GM19099 (cell line): Measurements from ENCODE around the gene CTDP1.

Experiments
- POLR2A ChIP-seq: IDR thresholded peaks from 3 replicates; pipeline ENCODE4 v1.6.1; 2011; ENCODE audit warnings: low read depth; ENCODE audit not compliant: insufficient read length; ENCODE audit errors: extremely low read depth

The CTDP1 gene

GRCh38 chr18:79750980-79751571 is 71.5 kb downstream of the CTDP1 start:
- TF ChIP-seq POLR2A: no peak

GRCh38 chr18:79753391-79753851 is 73.8 kb downstream of the CTDP1 start:
- no peak for TF ChIP-seq POLR2A

DNA sequence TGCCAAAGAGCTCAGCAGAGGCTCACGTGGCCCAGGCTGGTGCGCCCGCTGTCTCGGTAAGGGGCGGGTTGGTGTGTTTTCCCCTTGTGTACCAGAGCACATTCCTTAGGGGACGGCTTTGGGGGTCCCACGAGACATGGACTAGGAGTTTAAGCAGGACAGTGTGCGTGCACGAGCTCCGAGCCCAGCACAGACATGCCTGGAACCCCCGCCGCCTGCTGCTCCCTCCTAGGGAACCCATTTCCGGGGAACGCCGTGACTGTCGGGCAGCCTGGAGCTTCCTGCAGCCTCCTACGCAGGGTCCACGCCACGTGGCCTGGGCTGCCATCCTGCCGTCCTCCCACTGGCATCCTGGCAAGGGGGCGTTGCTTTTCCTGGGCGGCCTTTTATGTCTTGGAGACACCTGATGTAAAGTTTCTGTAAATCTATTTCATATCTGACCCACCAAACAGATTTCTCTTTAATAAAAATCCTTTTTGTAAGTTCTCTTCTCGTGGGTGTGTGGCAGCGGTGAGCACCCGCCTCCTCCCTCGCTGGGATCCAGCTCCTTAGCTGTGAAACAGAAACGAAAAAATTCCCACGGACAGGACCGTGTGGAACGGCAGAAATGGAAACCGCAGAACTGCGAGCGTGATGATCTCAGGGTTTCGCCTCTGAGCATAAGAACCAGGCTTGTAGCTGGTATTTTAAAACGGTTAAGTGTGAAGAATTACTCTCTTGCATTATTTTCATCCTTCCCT is 74.6 kb downstream of the CTDP1 start:
- no peak for TF ChIP-seq POLR2A

DNA sequence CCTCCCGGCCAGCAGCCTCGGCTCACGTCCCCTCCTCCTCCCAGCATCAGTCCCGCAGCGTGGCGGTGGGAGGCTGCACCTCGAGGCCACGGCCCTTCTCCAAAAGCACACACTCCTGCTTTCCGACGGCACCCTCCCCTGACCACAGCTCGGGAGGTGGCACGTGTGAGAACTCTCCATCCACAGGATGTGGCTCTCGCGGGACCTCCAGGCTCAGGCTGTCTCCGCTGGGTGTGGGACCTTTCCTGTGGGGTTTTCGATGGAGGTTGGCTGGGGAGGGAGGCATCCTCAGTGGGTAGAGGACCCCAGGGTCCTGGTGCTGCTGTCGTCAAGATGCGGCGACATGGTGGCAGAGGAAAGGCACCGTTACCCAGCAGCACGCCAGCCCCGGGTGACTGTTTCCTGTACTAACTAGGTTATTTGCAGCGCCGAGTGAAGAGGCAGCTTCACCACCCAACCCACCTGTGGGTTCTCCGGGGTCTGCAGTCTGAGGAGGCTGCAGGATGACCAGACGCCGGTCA is 75.3 kb downstream of the CTDP1 start:
- TF ChIP-seq POLR2A: no peak

- TF ChIP-seq POLR2A: no peak
Measured at GRCh38 chr18:79755496-79756142, 76.0 kb downstream of the CTDP1 start.

GRCh38 chr18:79756143-79756500 is 76.5 kb downstream of the CTDP1 start:
- no peak for TF ChIP-seq POLR2A

GRCh38 chr18:79756826-79757225 is 77.2 kb downstream of the CTDP1 start:
- TF ChIP-seq POLR2A: no peak

GRCh38 chr18:79760348-79760747 is 80.7 kb downstream of the CTDP1 start:
- no peak for TF ChIP-seq POLR2A

GRCh38 chr18:79760881-79761280 is 81.3 kb downstream of the CTDP1 start:
- no peak for TF ChIP-seq POLR2A

DNA sequence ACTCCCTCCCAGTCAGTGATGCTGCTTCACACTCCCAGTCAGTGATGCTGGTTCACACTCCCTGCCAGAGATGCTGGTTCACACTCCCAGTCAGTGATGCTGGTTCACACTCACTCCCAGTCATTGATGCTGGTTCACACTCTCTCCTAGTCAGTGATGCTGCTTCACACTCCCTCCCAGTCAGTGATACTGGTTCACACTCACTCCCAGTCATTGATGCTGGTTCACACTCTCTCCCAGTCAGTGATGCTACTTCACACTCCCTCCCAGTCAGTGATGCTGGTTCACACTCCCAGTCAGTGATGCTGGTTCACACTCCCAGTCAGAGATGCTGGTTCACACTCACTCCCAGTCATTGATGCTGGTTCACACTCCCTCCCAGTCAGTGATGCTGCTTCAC is 83.8 kb downstream of the CTDP1 start:
- TF ChIP-seq POLR2A: no peak

- TF ChIP-seq POLR2A: no peak
Measured at GRCh38 chr18:79764131-79764530, 84.5 kb downstream of the CTDP1 start.

GRCh38 chr18:79765491-79766245 is 86.1 kb downstream of the CTDP1 start:
- no peak for TF ChIP-seq POLR2A

DNA sequence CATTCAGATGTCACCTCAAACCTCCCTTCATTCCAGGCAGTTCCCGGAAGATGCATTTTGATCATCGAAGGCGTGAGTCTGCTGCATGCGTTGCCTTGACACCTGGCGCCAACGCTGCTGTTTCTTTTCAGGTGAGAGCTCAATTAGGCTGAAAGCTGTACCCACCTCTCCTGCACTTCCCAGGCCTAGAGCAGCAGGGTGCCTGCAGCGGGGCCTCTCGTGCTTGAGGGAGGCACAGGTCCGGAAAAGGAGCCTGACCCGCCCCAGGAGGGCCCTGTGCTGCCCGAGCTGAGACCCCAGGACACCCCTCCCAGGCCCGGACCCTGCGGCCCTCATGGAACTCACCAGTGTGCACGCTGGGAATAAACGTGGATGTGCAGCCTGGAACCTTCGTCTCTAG is 86.7 kb downstream of the CTDP1 start:
- no peak for TF ChIP-seq POLR2A

- TF ChIP-seq POLR2A: no peak
Measured at GRCh38 chr18:79768745-79769144, 89.1 kb downstream of the CTDP1 start.

DNA sequence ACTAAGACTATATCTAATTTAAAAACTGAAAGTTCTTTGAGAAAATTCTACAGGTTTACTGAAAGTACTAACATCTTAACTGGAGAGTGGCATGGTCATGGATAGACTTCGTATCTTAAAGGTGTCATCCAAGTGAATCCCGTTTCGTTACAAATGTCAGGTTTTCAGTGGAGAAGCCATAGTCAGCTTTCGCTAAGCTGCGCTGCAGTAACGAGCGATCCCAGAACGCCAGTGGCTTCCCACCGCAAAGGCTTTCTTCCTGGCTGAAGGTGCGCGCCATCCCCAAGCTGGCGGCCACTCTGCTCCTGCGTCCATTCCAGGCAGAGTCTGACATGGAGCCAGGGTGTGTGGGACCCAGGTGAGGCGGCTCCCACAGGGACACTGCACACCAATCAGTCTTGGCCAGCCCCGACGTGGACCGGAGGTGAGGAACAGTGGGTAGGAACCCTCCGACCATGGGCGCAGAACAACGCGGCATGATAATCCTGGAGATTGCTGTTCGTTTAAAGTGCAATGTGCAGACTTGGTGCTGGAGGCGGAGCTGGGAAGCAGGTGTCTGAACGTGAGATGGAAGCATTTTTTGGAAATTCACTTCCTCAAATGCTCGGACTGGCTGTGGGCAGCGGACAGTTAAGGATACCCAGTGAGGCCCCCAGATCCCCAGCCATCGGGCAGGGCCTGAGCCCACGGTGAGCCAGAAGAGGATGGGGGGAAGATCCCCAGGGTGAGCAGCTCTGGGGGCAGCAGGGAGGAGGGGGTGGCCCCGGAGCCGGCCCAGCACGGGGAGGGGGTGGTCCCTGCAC is 90.3 kb downstream of the CTDP1 start:
- TF ChIP-seq POLR2A: no peak

GRCh38 chr18:79770501-79770815 is 90.9 kb downstream of the CTDP1 start:
- TF ChIP-seq POLR2A: no peak
